ENCODE data around the gene STOM. TPM values are rescaled to one million over a fixed set of nuclear protein-coding genes. Genes with fewer than 3 reads are reported as not detected.

Gene STOM
- total RNA-seq, 1 donor from 2014 or later, result 53.2 TPM

GRCh38 chr9:121365564-121365963, 4.5 kb downstream of the STOM start:
- Mint-ChIP-seq H3K36me3 (ENCODE audit: unreplicated experiment) (no peaks in the 10 kb centered on the region), H3K4me1 (ENCODE audit: unreplicated experiment) (peaks cover 71% of the 10 kb centered on the region), H3K9me3 (ENCODE audit: unreplicated experiment) (no peaks in the 10 kb centered on the region), H3K27me3 (ENCODE audit: unreplicated experiment) (no peaks in the 10 kb centered on the region), H3K4me3 (ENCODE audit: unreplicated experiment) (no peak overlapping the region), H3K27ac (ENCODE audit: unreplicated experiment) (no peak overlapping the region)
- DNase-seq (ENCODE audit: extremely low spot score, unreplicated experiment), result no peak
- no peak for TF ChIP-seq CTCF (IDR thresholded peaks at IDR 0.05)

- Mint-ChIP-seq H3K4me3 (ENCODE audit: unreplicated experiment) (no peak overlapping the region), H3K9me3 (ENCODE audit: unreplicated experiment) (no peaks in the 10 kb centered on the region), H3K27ac (ENCODE audit: unreplicated experiment) (no peak overlapping the region), H3K27me3 (ENCODE audit: unreplicated experiment) (no peaks in the 10 kb centered on the region), H3K4me1 (ENCODE audit: unreplicated experiment) (peaks cover 71% of the 10 kb centered on the region), H3K36me3 (ENCODE audit: unreplicated experiment) (no peaks in the 10 kb centered on the region)
- TF ChIP-seq CTCF (IDR thresholded peaks at IDR 0.05), result no peak
- no peak for DNase-seq (ENCODE audit: extremely low spot score, unreplicated experiment)
These were observed 5.2 kb downstream of the STOM start for GRCh38 chr9:121364886-121365285.

GRCh38 chr9:121364077-121364476, 6.0 kb downstream of the STOM start:
- H3K9me3 Mint-ChIP-seq (ENCODE audit: unreplicated experiment), result no peaks in the 10 kb centered on the region
- H3K36me3 Mint-ChIP-seq (ENCODE audit: unreplicated experiment), result no peaks in the 10 kb centered on the region
- peaks cover 71% of the 10 kb centered on the region for H3K4me1 Mint-ChIP-seq (ENCODE audit: unreplicated experiment)
- no peak for DNase-seq (ENCODE audit: extremely low spot score, unreplicated experiment)
- no peak overlapping the region for H3K4me3 Mint-ChIP-seq (ENCODE audit: unreplicated experiment)
- TF ChIP-seq CTCF (IDR thresholded peaks at IDR 0.05), result no peak
- H3K27ac Mint-ChIP-seq (ENCODE audit: unreplicated experiment), result peak overlapping the region; percentile 58
- H3K27me3 Mint-ChIP-seq (ENCODE audit: unreplicated experiment), result no peaks in the 10 kb centered on the region

- no peak for TF ChIP-seq CTCF (IDR thresholded peaks at IDR 0.05)
- Mint-ChIP-seq H3K4me3 (ENCODE audit: unreplicated experiment) (no peak overlapping the region), H3K9me3 (ENCODE audit: unreplicated experiment) (no peaks in the 10 kb centered on the region), H3K27me3 (ENCODE audit: unreplicated experiment) (no peaks in the 10 kb centered on the region), H3K4me1 (ENCODE audit: unreplicated experiment) (peaks cover 66% of the 10 kb centered on the region), H3K27ac (ENCODE audit: unreplicated experiment) (peak overlapping the region; percentile 58), H3K36me3 (ENCODE audit: unreplicated experiment) (no peaks in the 10 kb centered on the region)
- DNase-seq (ENCODE audit: extremely low spot score, unreplicated experiment), result no peak
These were observed 6.5 kb downstream of the STOM start for GRCh38 chr9:121363622-121363961.

GRCh38 chr9:121362813-121363621, 7.0 kb downstream of the STOM start:
- H3K4me3 Mint-ChIP-seq (ENCODE audit: unreplicated experiment), result no peak overlapping the region
- H3K27ac Mint-ChIP-seq (ENCODE audit: unreplicated experiment), result peak overlapping the region; percentile 83

More at GRCh38 chr9:121362813-121363621, 7.0 kb downstream of the STOM start:
- DNase-seq (ENCODE audit: extremely low spot score, unreplicated experiment), result no peak
- TF ChIP-seq CTCF (IDR thresholded peaks at IDR 0.05), result no peak
- H3K9me3 Mint-ChIP-seq (ENCODE audit: unreplicated experiment), result no peaks in the 10 kb centered on the region
- H3K4me1 Mint-ChIP-seq (ENCODE audit: unreplicated experiment), result peaks cover 61% of the 10 kb centered on the region
- H3K27me3 Mint-ChIP-seq (ENCODE audit: unreplicated experiment), result no peaks in the 10 kb centered on the region
- H3K36me3 Mint-ChIP-seq (ENCODE audit: unreplicated experiment), result no peaks in the 10 kb centered on the region
